Breast epithelium (tissue), 4 donors: ENCODE data around the gene SOX1. TPM values are rescaled to one million over a fixed set of nuclear protein-coding genes. Genes with fewer than 3 reads are reported as not detected.

ENCODE experiments used
- DNase-seq, 2 donors: peaks; one replicate each; pipeline ENCODE4 v3.0.0-alpha.2; 2019; ENCODE audit warnings: low spot score in 2 of 2
- H3K27ac ChIP-seq, 2 donors: fragments of 200-600 bp; sonication (generic) in 1 of 2; one replicate each; pipeline ENCODE4 v1.5.1; 2016 to 2019; ENCODE audit warnings: mild to moderate bottlenecking in 1 of 2
- H3K27me3 ChIP-seq, 2 donors: fragments of 200-600 bp; sonication (generic) in 1 of 2; one replicate each; pipeline versions ENCODE4 v1.5.1 to v1.6.0; 2017 to 2019; ENCODE audit warnings: control low read depth in 1 of 2, mild to moderate bottlenecking in 1 of 2
- H3K36me3 ChIP-seq: fragments of 200-600 bp; one replicate; pipeline ENCODE4 v1.5.1; 2019
- H3K4me1 ChIP-seq, 2 donors: fragments of 200-600 bp; sonication (generic); one replicate each; pipeline ENCODE4 v1.5.1; 2016 to 2019; ENCODE audit warnings: control low read depth in 1 of 2
- H3K4me3 ChIP-seq, 3 donors: fragments of 200-600 bp; sonication (generic); 1 replicate in 2 of 3; 2 replicates in 1 of 3; pipeline ENCODE4 v1.5.1; 2016 to 2019; ENCODE audit warnings: mild to moderate bottlenecking in 3 of 3, moderate library complexity in 2 of 3
- H3K9me3 ChIP-seq, 2 donors: fragments of 200-600 bp; sonication (generic) in 1 of 2; one replicate each; pipeline ENCODE4 v1.5.1; 2016 to 2019; ENCODE audit warnings: control low read depth in 1 of 2
- CTCF ChIP-seq, 3 donors: fragments of 450-650 bp; IDR thresholded peaks; one replicate each; pipeline ENCODE4 v1.5.1; 2016 to 2017; ENCODE audit warnings: antibody characterized with exemption in 3 of 3, mild to moderate bottlenecking in 3 of 3, moderate library complexity in 3 of 3
- POLR2A ChIP-seq: fragments of 450-650 bp; IDR thresholded peaks from one replicate; pipeline ENCODE4 v1.6.1; 2016; ENCODE audit warnings: antibody characterized with exemption, mild to moderate bottlenecking, moderate library complexity
- POLR2AphosphoS5 ChIP-seq, 3 donors: sonication (generic); formaldehyde crosslinking; IDR thresholded peaks; one replicate each; pipeline ENCODE4 v1.6.1; 2017; ENCODE audit warnings: antibody characterized with exemption in 3 of 3
- intact Hi-C: fragments of 100-400 bp; cut with DNase I; formaldehyde crosslinking; loops from one replicate; pipeline ENCODE4 v1.15.1; 2023; ENCODE audit warnings: low total_unique reads
- total RNA-seq, 3 donors: library from RNA; depleted of rRNA; stranded (reverse); fragments of >200 nt; gene quantifications; one replicate each; pipeline ENCODE4 v1.1.0, GENCODE V29; 2016

Gene SOX1
- total RNA-seq, 3 donors from 2014 or later = not detected

- no peaks in the 10 kb centered on the region for H3K27me3 ChIP-seq
- DNase-seq = peak in 1 of 2 donors; percentile 27
- intact Hi-C loops = no loop called here
- H3K36me3 ChIP-seq = no peaks in the 10 kb centered on the region
- no peaks in the 10 kb centered on the region for H3K4me1 ChIP-seq
- H3K9me3 ChIP-seq = no peaks in the 10 kb centered on the region
- H3K27ac ChIP-seq = no peak overlapping the region
- TF ChIP-seq POLR2A = no peak
- no peak for TF ChIP-seq CTCF (IDR thresholded peaks at IDR 0.05)
- TF ChIP-seq POLR2AphosphoS5 (IDR thresholded peaks at IDR 0.05) = no peak
- H3K4me3 ChIP-seq = no peak overlapping the region
These were observed 34.6 kb upstream of the SOX1 start for GRCh38 chr13:112032186-112032993.

GRCh38 chr13:112034231-112034630, 32.7 kb upstream of the SOX1 start:
- H3K27ac ChIP-seq = no peak overlapping the region
- DNase-seq = no peak
- H3K27me3 ChIP-seq = peaks cover 0 to 5% of the 10 kb centered on the region in 2 donors
- H3K4me3 ChIP-seq = no peak overlapping the region
- no peaks in the 10 kb centered on the region for H3K36me3 ChIP-seq
- TF ChIP-seq POLR2A (no peak), CTCF (IDR thresholded peaks at IDR 0.05) (no peak), POLR2AphosphoS5 (IDR thresholded peaks at IDR 0.05) (no peak)
- H3K9me3 ChIP-seq = no peaks in the 10 kb centered on the region
- no peaks in the 10 kb centered on the region for H3K4me1 ChIP-seq
- intact Hi-C loops = no loop called here

DNA sequence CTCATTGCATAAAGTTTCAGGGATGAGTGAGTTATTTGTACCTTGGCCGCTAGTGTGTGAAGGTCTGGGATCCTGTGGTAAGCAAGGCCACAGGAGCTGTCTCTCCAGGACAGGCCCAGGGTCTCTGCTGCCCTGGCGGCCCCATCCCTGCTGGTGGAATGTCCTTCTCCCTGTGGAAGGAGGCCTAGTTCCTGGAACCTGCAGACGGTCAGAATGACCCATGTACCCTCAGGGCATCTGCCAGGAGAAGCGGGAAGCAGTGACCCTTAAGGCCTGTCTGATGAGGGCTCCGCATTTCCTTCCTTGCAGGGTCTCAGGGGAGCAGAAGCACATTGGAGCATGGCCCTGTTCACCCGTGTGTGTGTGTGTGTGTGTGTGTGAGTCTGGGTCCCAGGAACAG, 32.1 kb upstream of the SOX1 start:
- peaks cover 0 to 5% of the 10 kb centered on the region in 2 donors for H3K27me3 ChIP-seq
- H3K27ac ChIP-seq = no peak overlapping the region
- intact Hi-C loops = no loop called here
- no peaks in the 10 kb centered on the region for H3K36me3 ChIP-seq
- DNase-seq = no peak
- no peak overlapping the region for H3K4me3 ChIP-seq
- no peaks in the 10 kb centered on the region for H3K4me1 ChIP-seq
- no peaks in the 10 kb centered on the region for H3K9me3 ChIP-seq
- TF ChIP-seq POLR2A (no peak), POLR2AphosphoS5 (IDR thresholded peaks at IDR 0.05) (no peak), CTCF (IDR thresholded peaks at IDR 0.05) (no peak)

DNA sequence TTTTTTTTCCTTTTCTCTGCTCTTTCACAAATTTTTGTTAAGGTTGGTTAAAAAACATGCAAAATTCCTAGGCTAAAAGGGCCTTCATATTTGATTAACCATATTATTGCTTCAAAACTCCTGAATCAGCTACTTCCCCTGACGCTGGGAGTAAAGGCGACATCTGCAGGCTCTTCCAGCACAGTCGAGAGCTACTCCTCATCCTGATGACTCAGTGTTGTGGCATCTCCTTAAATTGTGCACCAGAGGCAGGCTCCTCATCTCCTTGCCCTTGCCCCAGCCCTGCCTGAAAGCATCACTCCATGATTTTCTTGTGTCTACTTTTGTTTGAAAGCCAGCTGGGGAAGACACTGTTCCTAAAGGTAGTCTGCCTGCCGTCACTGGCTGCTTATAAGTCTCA, 24.5 kb upstream of the SOX1 start:
- H3K36me3 ChIP-seq = no peaks in the 10 kb centered on the region
- H3K4me3 ChIP-seq = no peak overlapping the region
- peaks cover 0 to 25% of the 10 kb centered on the region in 2 donors for H3K27me3 ChIP-seq
- H3K27ac ChIP-seq = no peak overlapping the region
- no peak for TF ChIP-seq CTCF (IDR thresholded peaks at IDR 0.05)
- TF ChIP-seq POLR2AphosphoS5 (IDR thresholded peaks at IDR 0.05) = no peak
- TF ChIP-seq POLR2A = no peak
- intact Hi-C loops = no loop called here
- DNase-seq = no peak
- H3K4me1 ChIP-seq = no peaks in the 10 kb centered on the region
- peaks cover 8 to 17% of the 10 kb centered on the region in 2 donors for H3K9me3 ChIP-seq

GRCh38 chr13:112052213-112052612, 14.7 kb upstream of the SOX1 start:
- intact Hi-C loops = no loop called here

More at GRCh38 chr13:112052213-112052612, 14.7 kb upstream of the SOX1 start:
- no peaks in the 10 kb centered on the region for H3K36me3 ChIP-seq
- no peak overlapping the region for H3K27ac ChIP-seq
- H3K27me3 ChIP-seq = peaks cover 5 to 89% of the 10 kb centered on the region in 2 donors
- no peaks in the 10 kb centered on the region for H3K4me1 ChIP-seq
- DNase-seq = no peak
- no peak overlapping the region for H3K4me3 ChIP-seq
- no peak for TF ChIP-seq CTCF (IDR thresholded peaks at IDR 0.05)
- TF ChIP-seq POLR2A = no peak
- no peak for TF ChIP-seq POLR2AphosphoS5 (IDR thresholded peaks at IDR 0.05)
- H3K9me3 ChIP-seq = peaks cover 0 to 3% of the 10 kb centered on the region in 2 donors
